GM12878 (cell line): ENCODE data around the gene DNAH17. TPM values are rescaled to one million over a fixed set of nuclear protein-coding genes. Genes with fewer than 3 reads are reported as not detected.

Experiments
- BRCA1 ChIP-seq: IDR thresholded peaks from 2 replicates; pipeline ENCODE4 v1.6.1; 2011; ENCODE audit warnings: low read depth, low read length, improper control_type of control experiment
- CBX3 ChIP-seq: fragments of 200-600 bp; sonication (generic); IDR thresholded peaks from 2 replicates; pipeline ENCODE4 v1.6.1; 2016; ENCODE audit warnings: low read depth, borderline replicate concordance
- MTA3 ChIP-seq: IDR thresholded peaks from 2 replicates; pipeline ENCODE4 v1.6.1; 2012; ENCODE audit warnings: low read length, inconsistent platforms, borderline replicate concordance
- MYC ChIP-seq: IDR thresholded peaks from 2 replicates; pipeline ENCODE4 v1.6.1; 2011; ENCODE audit warnings: mild to moderate bottlenecking, low read length, moderate library complexity, inconsistent platforms; ENCODE audit not compliant: insufficient read depth, insufficient replicate concordance, insufficient read length, severe bottlenecking
- RAD21 ChIP-seq: IDR thresholded peaks from 2 replicates; pipeline ENCODE4 v1.6.1; 2011; ENCODE audit warnings: mild to moderate bottlenecking, low read depth, low read length, moderate library complexity; ENCODE audit not compliant: insufficient read depth
- RUNX3 ChIP-seq: IDR thresholded peaks from 2 replicates; pipeline ENCODE4 v1.6.1; 2012; ENCODE audit warnings: low read length, inconsistent platforms
- TARDBP ChIP-seq: IDR thresholded peaks from 2 replicates; pipeline ENCODE4 v1.6.1; 2016; ENCODE audit warnings: borderline replicate concordance
- ZZZ3 ChIP-seq: IDR thresholded peaks from 2 replicates; pipeline ENCODE4 v1.6.1; 2011; ENCODE audit warnings: low read depth; ENCODE audit not compliant: control insufficient read depth, insufficient read length
- polyA plus RNA-seq, 11 experiments: library from polyadenylated mRNA; depleted of rRNA in 4 of 11; unstranded in 6 of 11; stranded (reverse) in 5 of 11; fragments of >200 nt; fragmentation: Nextera tagmentation in 4 of 11; fragmentation: Illumina TruSeq in 1 of 11; extraction: Ambion mirVana in 4 of 11; extraction: Trizol in 1 of 11; gene quantifications; 1 replicate in 1 of 11; 2 replicates in 10 of 11; pipeline versions ENCODE4 v1.2.1 to v1.2.3, GENCODE V29; 2011 to 2016; ENCODE audit warnings: inconsistent platforms in 2 of 11, missing spikeins in 2 of 11, low read depth in 1 of 11
- total RNA-seq, 4 experiments: library from RNA; depleted of rRNA in 3 of 4; stranded (reverse); fragments of >200 nt in 3 of 4; fragmentation: Illumina TruSeq in 1 of 4; extraction: Trizol in 1 of 4; gene quantifications; 2 replicates each; pipeline versions ENCODE4 v1.2.1 to v1.2.3, GENCODE V29; 2013 to 2021
- TF ChIP-seq, protein P1 (sequence below): fragments of 450-650 bp; IDR thresholded peaks from 2 replicates; pipeline ENCODE4 v1.6.1; 2017; ENCODE audit warnings: low read depth, mild to moderate bottlenecking, moderate library complexity
- TF ChIP-seq, protein P2 (sequence below): fragments of 450-650 bp; conservative IDR thresholded peaks from 2 replicates; pipeline ENCODE4 v1.6.1; 2017; ENCODE audit warnings: mild to moderate bottlenecking, moderate library complexity
- TF ChIP-seq, protein P3 (sequence below): fragments of 450-650 bp; IDR thresholded peaks from 2 replicates; pipeline ENCODE4 v1.6.1; 2017; ENCODE audit warnings: mild to moderate bottlenecking

DNAH17 gene
- total and polyA plus RNA-seq, 10 of the 15 experiments (the other 5 are each of a cell fraction or from before 2014, with no cell fraction given), result 0.16 to 2.9 (median 0.56) TPM

DNA sequence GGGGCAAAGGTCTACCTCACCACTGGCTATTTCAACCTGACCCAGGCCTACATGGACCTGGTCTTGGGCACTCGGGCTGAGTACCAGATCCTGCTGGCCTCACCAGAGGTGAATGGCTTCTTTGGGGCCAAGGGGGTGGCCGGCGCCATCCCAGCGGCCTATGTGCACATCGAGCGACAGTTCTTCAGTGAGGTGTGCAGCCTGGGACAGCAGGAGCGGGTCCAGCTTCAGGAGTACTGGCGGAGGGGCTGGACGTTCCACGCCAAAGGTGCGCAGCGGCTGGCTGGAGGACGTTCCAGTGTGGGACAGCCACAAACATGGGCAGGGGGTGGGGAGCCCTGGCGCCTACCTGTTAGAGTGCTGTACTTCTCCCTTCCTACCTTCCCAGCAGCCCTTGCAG lies 173.4 kb downstream of the DNAH17 start (continued):
- TF ChIP-seq MTA3 (no peak), RAD21 (no peak), CBX3 (no peak), MYC (no peak), ZZZ3 (no peak), TARDBP (no peak), BRCA1 (no peak), RUNX3 (no peak)
- TF ChIP-seq, protein P1, sequence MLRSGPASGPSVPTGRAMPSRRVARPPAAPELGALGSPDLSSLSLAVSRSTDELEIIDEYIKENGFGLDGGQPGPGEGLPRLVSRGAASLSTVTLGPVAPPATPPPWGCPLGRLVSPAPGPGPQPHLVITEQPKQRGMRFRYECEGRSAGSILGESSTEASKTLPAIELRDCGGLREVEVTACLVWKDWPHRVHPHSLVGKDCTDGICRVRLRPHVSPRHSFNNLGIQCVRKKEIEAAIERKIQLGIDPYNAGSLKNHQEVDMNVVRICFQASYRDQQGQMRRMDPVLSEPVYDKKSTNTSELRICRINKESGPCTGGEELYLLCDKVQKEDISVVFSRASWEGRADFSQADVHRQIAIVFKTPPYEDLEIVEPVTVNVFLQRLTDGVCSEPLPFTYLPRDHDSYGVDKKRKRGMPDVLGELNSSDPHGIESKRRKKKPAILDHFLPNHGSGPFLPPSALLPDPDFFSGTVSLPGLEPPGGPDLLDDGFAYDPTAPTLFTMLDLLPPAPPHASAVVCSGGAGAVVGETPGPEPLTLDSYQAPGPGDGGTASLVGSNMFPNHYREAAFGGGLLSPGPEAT, result no peak
- TF ChIP-seq, protein P2, sequence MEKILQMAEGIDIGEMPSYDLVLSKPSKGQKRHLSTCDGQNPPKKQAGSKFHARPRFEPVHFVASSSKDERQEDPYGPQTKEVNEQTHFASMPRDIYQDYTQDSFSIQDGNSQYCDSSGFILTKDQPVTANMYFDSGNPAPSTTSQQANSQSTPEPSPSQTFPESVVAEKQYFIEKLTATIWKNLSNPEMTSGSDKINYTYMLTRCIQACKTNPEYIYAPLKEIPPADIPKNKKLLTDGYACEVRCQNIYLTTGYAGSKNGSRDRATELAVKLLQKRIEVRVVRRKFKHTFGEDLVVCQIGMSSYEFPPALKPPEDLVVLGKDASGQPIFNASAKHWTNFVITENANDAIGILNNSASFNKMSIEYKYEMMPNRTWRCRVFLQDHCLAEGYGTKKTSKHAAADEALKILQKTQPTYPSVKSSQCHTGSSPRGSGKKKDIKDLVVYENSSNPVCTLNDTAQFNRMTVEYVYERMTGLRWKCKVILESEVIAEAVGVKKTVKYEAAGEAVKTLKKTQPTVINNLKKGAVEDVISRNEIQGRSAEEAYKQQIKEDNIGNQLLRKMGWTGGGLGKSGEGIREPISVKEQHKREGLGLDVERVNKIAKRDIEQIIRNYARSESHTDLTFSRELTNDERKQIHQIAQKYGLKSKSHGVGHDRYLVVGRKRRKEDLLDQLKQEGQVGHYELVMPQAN, result no peak
- TF ChIP-seq, protein P3, sequence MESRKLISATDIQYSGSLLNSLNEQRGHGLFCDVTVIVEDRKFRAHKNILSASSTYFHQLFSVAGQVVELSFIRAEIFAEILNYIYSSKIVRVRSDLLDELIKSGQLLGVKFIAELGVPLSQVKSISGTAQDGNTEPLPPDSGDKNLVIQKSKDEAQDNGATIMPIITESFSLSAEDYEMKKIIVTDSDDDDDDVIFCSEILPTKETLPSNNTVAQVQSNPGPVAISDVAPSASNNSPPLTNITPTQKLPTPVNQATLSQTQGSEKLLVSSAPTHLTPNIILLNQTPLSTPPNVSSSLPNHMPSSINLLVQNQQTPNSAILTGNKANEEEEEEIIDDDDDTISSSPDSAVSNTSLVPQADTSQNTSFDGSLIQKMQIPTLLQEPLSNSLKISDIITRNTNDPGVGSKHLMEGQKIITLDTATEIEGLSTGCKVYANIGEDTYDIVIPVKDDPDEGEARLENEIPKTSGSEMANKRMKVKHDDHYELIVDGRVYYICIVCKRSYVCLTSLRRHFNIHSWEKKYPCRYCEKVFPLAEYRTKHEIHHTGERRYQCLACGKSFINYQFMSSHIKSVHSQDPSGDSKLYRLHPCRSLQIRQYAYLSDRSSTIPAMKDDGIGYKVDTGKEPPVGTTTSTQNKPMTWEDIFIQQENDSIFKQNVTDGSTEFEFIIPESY, result no peak
